Gastrocnemius medialis (tissue), 4 donors: ENCODE measurements around the gene ZNF791.

ENCODE experiments used
- CTCF ChIP-seq, 5 experiments: fragments of 450-650 bp in 3 of 5; fragments of 200-600 bp in 2 of 5; sonication (generic) in 2 of 5; IDR thresholded peaks in 4 of 5; conservative IDR thresholded peaks in 1 of 5; 1 replicate in 4 of 5; 2 replicates in 1 of 5; pipeline ENCODE4 v1.5.1; 2016 to 2019; ENCODE audit warnings: antibody characterized with exemption in 5 of 5, mild to moderate bottlenecking in 3 of 5, moderate library complexity in 3 of 5
- POLR2A ChIP-seq, 2 donors: fragments of 450-650 bp; IDR thresholded peaks; one replicate each; pipeline ENCODE4 v1.6.1; 2017; ENCODE audit warnings: antibody characterized with exemption in 2 of 2, mild to moderate bottlenecking in 2 of 2, moderate library complexity in 2 of 2

- TF ChIP-seq CTCF (IDR thresholded peaks at IDR 0.05 in 4 of 5, conservative IDR thresholded peaks at IDR 0.05 in 1 of 5) = no peak
- no peak for TF ChIP-seq POLR2A (IDR thresholded peaks at IDR 0.05)
Measured at GRCh38 chr19:12596927-12597548, 13.7 kb upstream of the ZNF791 start.
